DOHH2 (cell line): Measurements from ENCODE around the gene TLE1.

ENCODE experiments used
- H3F3A ChIP-seq: fragments of 200-600 bp; sonication (generic), shearing (Covaris generic); 2 replicates; pipeline ENCODE4 v1.6.0; 2016; ENCODE audit warnings: antibody characterized with exemption, mild to moderate bottlenecking; ENCODE audit not compliant: control insufficient read depth, insufficient read depth
- H3K27ac ChIP-seq: fragments of 200-600 bp; sonication (generic); 2 replicates; pipeline ENCODE4 v1.5.1; 2014; ENCODE audit warnings: low read depth, mild to moderate bottlenecking, low read length, moderate library complexity
- H3K27me3 ChIP-seq: fragments of 200-600 bp; sonication (generic); 2 replicates; pipeline ENCODE4 v1.6.1; 2014; ENCODE audit warnings: mild to moderate bottlenecking, low read length, mixed read lengths; ENCODE audit not compliant: control insufficient read depth
- H3K36me3 ChIP-seq: fragments of 200-600 bp; sonication (generic); 2 replicates; pipeline ENCODE4 v1.6.1; 2014; ENCODE audit warnings: mild to moderate bottlenecking, low read length, moderate library complexity, mixed read lengths; ENCODE audit not compliant: control insufficient read depth
- H3K4me1 ChIP-seq: fragments of 200-600 bp; sonication (generic); 2 replicates; pipeline ENCODE4 v1.6.1; 2014; ENCODE audit warnings: mild to moderate bottlenecking, low read length, mixed read lengths; ENCODE audit not compliant: control insufficient read depth
- H3K4me2 ChIP-seq: fragments of 200-600 bp; sonication (generic); 2 replicates; pipeline ENCODE4 v1.6.0; 2014; ENCODE audit warnings: mild to moderate bottlenecking, low read length, moderate library complexity
- H3K4me3 ChIP-seq: fragments of 200-600 bp; sonication (generic); 2 replicates; pipeline ENCODE4 v1.5.1; 2014; ENCODE audit warnings: mild to moderate bottlenecking, low read length, mixed read lengths
- H3K79me2 ChIP-seq: fragments of 200-600 bp; sonication (generic); 2 replicates; pipeline ENCODE4 v1.6.1; 2014; ENCODE audit warnings: mild to moderate bottlenecking, low read length, mixed read lengths; ENCODE audit not compliant: control insufficient read depth
- H3K9me2 ChIP-seq: fragments of 200-600 bp; sonication (generic); replicated peaks from 2 replicates; pipeline ENCODE4 v1.6.1; 2014; ENCODE audit warnings: mild to moderate bottlenecking, low read length, mixed read lengths; ENCODE audit not compliant: control insufficient read depth
- H3K9me3 ChIP-seq: fragments of 200-600 bp; sonication (generic); 2 replicates; pipeline ENCODE4 v1.6.1; 2014; ENCODE audit warnings: antibody characterized with exemption, low read length, mixed read lengths; ENCODE audit not compliant: control insufficient read depth, insufficient read depth
- H4K20me1 ChIP-seq: fragments of 200-600 bp; sonication (generic); 2 replicates; pipeline ENCODE4 v1.6.0; 2014; ENCODE audit warnings: low read depth, mild to moderate bottlenecking, antibody characterized with exemption, low read length, moderate library complexity; ENCODE audit not compliant: control insufficient read depth, insufficient read depth
- CTCF ChIP-seq: fragments of 200-600 bp; sonication (generic); IDR thresholded peaks from one replicate; pipeline ENCODE4 v1.5.1; 2014; ENCODE audit warnings: antibody characterized with exemption, mild to moderate bottlenecking, low read depth, low read length; ENCODE audit not compliant: poor library complexity, severe bottlenecking
- EZH2phosphoT487 ChIP-seq: fragments of 200-600 bp; sonication (generic); IDR thresholded peaks from 2 replicates; pipeline ENCODE4 v1.6.1; 2017; ENCODE audit warnings: borderline replicate concordance, mild to moderate bottlenecking, antibody characterized with exemption, low read length, moderate library complexity, mixed read lengths

TLE1 gene

GRCh38 chr9:81621785-81622259 lies 67.5 kb downstream of the TLE1 start:
- H3F3A ChIP-seq: no peaks in the 10 kb centered on the region
- no peaks in the 10 kb centered on the region for H3K36me3 ChIP-seq
- no peaks in the 10 kb centered on the region for H3K79me2 ChIP-seq
- no peaks in the 10 kb centered on the region for H3K9me3 ChIP-seq
- no peak overlapping the region for H3K4me3 ChIP-seq
- no peaks in the 10 kb centered on the region for H3K27me3 ChIP-seq
- peaks cover 21% of the 10 kb centered on the region for H3K4me1 ChIP-seq
- no peak overlapping the region for H3K27ac ChIP-seq
- no peaks in the 10 kb centered on the region for H3K9me2 ChIP-seq
- H3K4me2 ChIP-seq: no peak overlapping the region
- H4K20me1 ChIP-seq: no peaks in the 10 kb centered on the region
- no peak for TF ChIP-seq CTCF
- no peak for TF ChIP-seq EZH2phosphoT487

GRCh38 chr9:81621118-81621517 lies 68.2 kb downstream of the TLE1 start:
- Histone ChIP-seq H3K4me2 (no peak overlapping the region), H4K20me1 (no peaks in the 10 kb centered on the region), H3K4me1 (peaks cover 21% of the 10 kb centered on the region), H3K9me3 (no peaks in the 10 kb centered on the region), H3K9me2 (no peaks in the 10 kb centered on the region), H3K4me3 (no peak overlapping the region), H3F3A (no peaks in the 10 kb centered on the region), H3K27ac (no peak overlapping the region), H3K27me3 (no peaks in the 10 kb centered on the region), H3K36me3 (no peaks in the 10 kb centered on the region), H3K79me2 (no peaks in the 10 kb centered on the region)
- TF ChIP-seq EZH2phosphoT487 (no peak), CTCF (no peak)

GRCh38 chr9:81620002-81620390 lies 69.4 kb downstream of the TLE1 start:
- Histone ChIP-seq H3F3A (no peaks in the 10 kb centered on the region), H3K27me3 (no peaks in the 10 kb centered on the region), H3K4me1 (peaks cover 21% of the 10 kb centered on the region), H4K20me1 (no peaks in the 10 kb centered on the region), H3K4me3 (0 out of 2 replicates have a peak overlapping the region, but pooled peaks have one; percentile 5), H3K27ac (no peak overlapping the region), H3K36me3 (no peaks in the 10 kb centered on the region), H3K9me2 (no peaks in the 10 kb centered on the region), H3K79me2 (no peaks in the 10 kb centered on the region), H3K4me2 (peak overlapping the region; percentile 46), H3K9me3 (no peaks in the 10 kb centered on the region)
- TF ChIP-seq CTCF (no peak), EZH2phosphoT487 (no peak)

GRCh38 chr9:81619353-81620001 lies 69.9 kb downstream of the TLE1 start:
- Histone ChIP-seq H3K9me3 (no peaks in the 10 kb centered on the region), H3K36me3 (no peaks in the 10 kb centered on the region), H3K4me1 (peaks cover 21% of the 10 kb centered on the region), H3K4me3 (0 out of 2 replicates have a peak overlapping the region, but pooled peaks have one; percentile 5), H3K79me2 (no peaks in the 10 kb centered on the region), H3F3A (no peaks in the 10 kb centered on the region), H3K27ac (no peak overlapping the region), H3K9me2 (no peaks in the 10 kb centered on the region), H3K4me2 (peak overlapping the region; percentile 46), H4K20me1 (no peaks in the 10 kb centered on the region), H3K27me3 (no peaks in the 10 kb centered on the region)
- no peak for TF ChIP-seq EZH2phosphoT487
- TF ChIP-seq CTCF: no peak
